ENCODE measurements around the gene PPP1R7. TPM values are rescaled to one million over a fixed set of nuclear protein-coding genes. Genes with fewer than 3 reads are reported as not detected.

The PPP1R7 gene
- total RNA-seq, 1 donor from 2014 or later: 49.9 TPM

DNA sequence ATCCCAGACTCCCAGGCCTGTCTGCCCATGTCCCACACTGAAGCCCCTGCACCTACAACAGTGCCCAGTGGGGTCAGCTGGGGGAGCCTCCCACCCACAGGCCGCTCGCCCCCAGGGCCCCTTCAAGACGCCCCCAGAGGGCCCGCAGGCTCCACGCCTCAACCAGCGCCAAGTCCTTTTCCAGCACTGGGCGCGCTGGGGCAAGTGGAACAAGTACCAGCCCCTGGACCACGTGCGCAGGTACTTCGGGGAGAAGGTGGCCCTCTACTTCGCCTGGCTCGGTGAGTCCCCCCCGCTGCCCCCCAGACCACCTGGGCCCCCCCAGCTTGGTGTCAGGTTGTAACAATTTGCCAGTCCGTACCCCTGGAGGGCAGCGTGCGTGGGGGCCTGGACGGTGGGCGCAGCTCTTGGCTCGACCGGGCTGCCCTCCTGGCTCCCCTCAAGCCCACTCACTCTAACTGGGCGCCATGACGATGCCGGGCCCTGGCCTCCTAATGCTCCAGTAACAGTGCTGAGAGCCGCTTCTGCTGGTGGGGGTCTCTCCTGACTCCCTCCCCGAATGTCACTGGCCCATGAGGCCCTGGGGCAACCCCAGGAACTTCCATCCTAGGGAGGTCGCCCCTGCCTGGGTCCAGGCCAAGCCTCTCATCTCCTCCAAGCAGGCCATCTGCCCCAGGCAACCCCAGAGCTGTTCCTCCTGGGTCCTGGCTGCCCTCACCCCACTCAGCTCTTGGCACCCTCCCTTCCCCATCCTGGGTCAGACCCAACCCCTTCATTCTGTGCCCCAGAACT is 53.1 kb downstream of the PPP1R7 start:
- H3K4me3 Mint-ChIP-seq (ENCODE audit: low read depth): no peak overlapping the region
- no peaks in the 10 kb centered on the region for H3K9me3 Mint-ChIP-seq (ENCODE audit: low read depth)
- no peak overlapping the region for H3K27ac Mint-ChIP-seq
- no peaks in the 10 kb centered on the region for H3K27me3 Mint-ChIP-seq
- DNase-seq (ENCODE audit: low spot score, unreplicated experiment): no peak
- TF ChIP-seq, protein P1, sequence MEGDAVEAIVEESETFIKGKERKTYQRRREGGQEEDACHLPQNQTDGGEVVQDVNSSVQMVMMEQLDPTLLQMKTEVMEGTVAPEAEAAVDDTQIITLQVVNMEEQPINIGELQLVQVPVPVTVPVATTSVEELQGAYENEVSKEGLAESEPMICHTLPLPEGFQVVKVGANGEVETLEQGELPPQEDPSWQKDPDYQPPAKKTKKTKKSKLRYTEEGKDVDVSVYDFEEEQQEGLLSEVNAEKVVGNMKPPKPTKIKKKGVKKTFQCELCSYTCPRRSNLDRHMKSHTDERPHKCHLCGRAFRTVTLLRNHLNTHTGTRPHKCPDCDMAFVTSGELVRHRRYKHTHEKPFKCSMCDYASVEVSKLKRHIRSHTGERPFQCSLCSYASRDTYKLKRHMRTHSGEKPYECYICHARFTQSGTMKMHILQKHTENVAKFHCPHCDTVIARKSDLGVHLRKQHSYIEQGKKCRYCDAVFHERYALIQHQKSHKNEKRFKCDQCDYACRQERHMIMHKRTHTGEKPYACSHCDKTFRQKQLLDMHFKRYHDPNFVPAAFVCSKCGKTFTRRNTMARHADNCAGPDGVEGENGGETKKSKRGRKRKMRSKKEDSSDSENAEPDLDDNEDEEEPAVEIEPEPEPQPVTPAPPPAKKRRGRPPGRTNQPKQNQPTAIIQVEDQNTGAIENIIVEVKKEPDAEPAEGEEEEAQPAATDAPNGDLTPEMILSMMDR (IDR thresholded peaks at IDR 0.05; ENCODE audit: unreplicated experiment): no peak
- no peaks in the 10 kb centered on the region for H3K4me1 Mint-ChIP-seq (ENCODE audit: low read depth)
- no peaks in the 10 kb centered on the region for H3K36me3 Mint-ChIP-seq (ENCODE audit: insufficient read depth)

DNA sequence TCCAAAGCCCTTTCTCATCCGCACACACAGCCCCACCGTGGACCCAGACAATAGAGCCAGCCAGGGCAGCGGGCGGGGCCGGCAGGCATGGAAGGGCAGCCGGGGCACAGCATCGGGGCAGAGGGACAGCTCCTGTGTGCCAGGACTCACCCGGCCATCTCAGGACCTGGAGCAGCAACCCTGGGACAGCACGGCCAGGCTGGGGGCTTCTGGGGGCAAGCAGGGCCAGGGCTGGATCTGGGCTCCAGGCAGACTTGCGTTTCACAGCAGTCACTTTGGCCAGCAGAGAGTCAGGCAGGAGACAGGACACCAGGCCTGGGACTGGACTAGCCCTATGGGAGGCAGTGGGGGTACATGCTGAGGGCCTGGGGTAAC is 53.7 kb downstream of the PPP1R7 start:
- Mint-ChIP-seq H3K36me3 (ENCODE audit: insufficient read depth) (no peaks in the 10 kb centered on the region), H3K4me3 (ENCODE audit: low read depth) (no peak overlapping the region), H3K27me3 (no peaks in the 10 kb centered on the region), H3K27ac (no peak overlapping the region), H3K4me1 (ENCODE audit: low read depth) (no peaks in the 10 kb centered on the region), H3K9me3 (ENCODE audit: low read depth) (no peaks in the 10 kb centered on the region)
- TF ChIP-seq, protein P1 (IDR thresholded peaks at IDR 0.05; ENCODE audit: unreplicated experiment): no peak
- no peak for DNase-seq (ENCODE audit: low spot score, unreplicated experiment)

DNA sequence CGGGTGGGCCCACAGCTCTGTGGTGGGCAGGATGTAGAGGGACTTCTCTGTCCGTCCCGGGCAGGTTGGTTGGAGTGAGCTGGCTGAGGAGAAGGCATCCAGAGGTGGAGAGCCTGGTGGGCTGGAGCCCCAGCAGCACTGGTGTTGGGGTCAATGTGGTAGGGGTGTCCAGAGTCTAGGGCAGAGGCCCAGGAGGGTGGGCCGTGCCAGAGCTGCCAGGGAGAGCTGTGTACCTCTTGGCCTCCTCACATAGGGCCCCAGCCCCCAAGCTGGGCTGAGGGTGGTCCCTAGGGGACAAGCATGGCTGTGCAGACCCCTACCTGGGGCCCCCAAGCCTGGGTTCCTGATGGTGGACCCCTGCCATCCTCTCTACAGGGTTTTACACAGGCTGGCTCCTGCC is 54.2 kb downstream of the PPP1R7 start:
- TF ChIP-seq, protein P1 (IDR thresholded peaks at IDR 0.05; ENCODE audit: unreplicated experiment): no peak
- no peak for DNase-seq (ENCODE audit: low spot score, unreplicated experiment)
- H3K27ac Mint-ChIP-seq: no peak overlapping the region
- no peak overlapping the region for H3K4me3 Mint-ChIP-seq (ENCODE audit: low read depth)
- H3K9me3 Mint-ChIP-seq (ENCODE audit: low read depth): no peaks in the 10 kb centered on the region
- H3K36me3 Mint-ChIP-seq (ENCODE audit: insufficient read depth): no peaks in the 10 kb centered on the region
- H3K27me3 Mint-ChIP-seq: no peaks in the 10 kb centered on the region
- H3K4me1 Mint-ChIP-seq (ENCODE audit: low read depth): no peaks in the 10 kb centered on the region

DNA sequence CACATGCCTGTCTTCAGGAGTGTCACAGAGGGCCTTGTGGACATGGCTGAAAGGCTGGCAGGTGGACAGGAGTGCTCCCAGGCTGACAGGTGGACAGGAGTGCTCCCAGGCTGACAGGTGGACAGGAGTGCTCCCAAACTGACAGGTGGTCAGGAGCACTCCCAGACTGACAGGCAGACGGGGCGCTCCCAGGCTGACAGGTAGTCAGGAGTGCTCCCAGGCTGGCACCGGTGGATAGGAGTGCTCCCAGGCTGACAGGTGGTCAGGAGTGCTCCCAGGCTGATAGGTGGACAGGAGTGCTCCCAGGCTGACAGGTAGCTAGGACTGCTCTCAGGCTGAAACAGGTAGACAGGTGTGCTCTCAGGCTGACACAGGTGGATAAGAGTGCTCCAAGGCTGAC is 54.8 kb downstream of the PPP1R7 start:
- H3K9me3 Mint-ChIP-seq (ENCODE audit: low read depth): no peaks in the 10 kb centered on the region
- H3K4me3 Mint-ChIP-seq (ENCODE audit: low read depth): no peak overlapping the region
- no peaks in the 10 kb centered on the region for H3K27me3 Mint-ChIP-seq
- no peak overlapping the region for H3K27ac Mint-ChIP-seq
- no peak for DNase-seq (ENCODE audit: low spot score, unreplicated experiment)
- TF ChIP-seq, protein P1 (IDR thresholded peaks at IDR 0.05; ENCODE audit: unreplicated experiment): no peak
- no peaks in the 10 kb centered on the region for H3K4me1 Mint-ChIP-seq (ENCODE audit: low read depth)
- no peaks in the 10 kb centered on the region for H3K36me3 Mint-ChIP-seq (ENCODE audit: insufficient read depth)

DNA sequence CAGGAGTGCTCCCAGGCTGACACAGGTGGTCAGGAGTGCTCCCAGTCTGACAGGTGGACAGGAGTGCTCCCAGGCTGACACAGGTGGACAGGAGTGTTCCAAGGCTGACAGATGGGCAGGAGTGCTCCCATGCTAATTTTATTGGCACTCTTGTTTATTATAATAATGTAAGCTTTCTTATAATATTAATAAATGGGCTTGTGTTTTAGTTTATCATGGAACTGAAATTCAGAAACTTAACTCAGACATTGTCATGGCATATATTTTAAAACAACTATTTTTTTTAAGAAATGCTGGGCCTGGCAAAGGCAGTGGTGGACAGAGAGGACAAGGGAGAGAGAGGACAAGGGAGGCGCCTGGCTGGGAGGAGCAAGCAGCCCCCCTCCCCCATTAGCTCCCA is 56.9 kb downstream of the PPP1R7 start:
- Mint-ChIP-seq H3K4me3 (ENCODE audit: low read depth) (no peak overlapping the region), H3K27me3 (peaks cover 5% of the 10 kb centered on the region), H3K27ac (no peak overlapping the region), H3K4me1 (ENCODE audit: low read depth) (no peaks in the 10 kb centered on the region), H3K9me3 (ENCODE audit: low read depth) (no peaks in the 10 kb centered on the region), H3K36me3 (ENCODE audit: insufficient read depth) (no peaks in the 10 kb centered on the region)
- TF ChIP-seq, protein P1 (IDR thresholded peaks at IDR 0.05; ENCODE audit: unreplicated experiment): no peak
- no peak for DNase-seq (ENCODE audit: low spot score, unreplicated experiment)

Measured in progenitor cell of endocrine pancreas (in vitro differentiated cells).